Mucosa of gallbladder (tissue), 1 donor: ENCODE data around the gene NR3C2. TPM values are rescaled to one million over a fixed set of nuclear protein-coding genes. Genes with fewer than 3 reads are reported as not detected.
"Not testable (repeated sequence)": the region's sequence is repeated elsewhere in the genome, so short reads cannot be mapped to it uniquely, and the experiment has no call there.

ENCODE experiments used
- DNase-seq: peaks from one replicate; pipeline ENCODE4 v3.0.0-alpha.2; 2020; ENCODE audit warnings: low spot score
- total RNA-seq: library from RNA; stranded (reverse); gene quantifications from one replicate; pipeline ENCODE4 v1.2.1, GENCODE V29; 2021
- donor health status: DM: no; HTN: no; CAD: no.

NR3C2 gene
- total RNA-seq, 1 donor from 2014 or later, result 29.4 TPM

- DNase-seq, result no peak
Observed at GRCh38 chr4:148170408-148171365, 271.5 kb downstream of the NR3C2 start.

- DNase-seq, result no peak
Observed at GRCh38 chr4:148166132-148166591, 276.1 kb downstream of the NR3C2 start.

- no peak for DNase-seq
Observed at GRCh38 chr4:148164557-148164956, 277.7 kb downstream of the NR3C2 start.

- no peak for DNase-seq
Observed at GRCh38 chr4:148162991-148163390, 279.2 kb downstream of the NR3C2 start.

GRCh38 chr4:148162519-148162918, 279.7 kb downstream of the NR3C2 start:
- no peak for DNase-seq

- DNase-seq, result no peak
Observed at GRCh38 chr4:148161601-148162000, 280.6 kb downstream of the NR3C2 start.

GRCh38 chr4:148159793-148160192, 282.4 kb downstream of the NR3C2 start:
- DNase-seq, result no peak

GRCh38 chr4:148154769-148155168, 287.4 kb downstream of the NR3C2 start:
- DNase-seq, result no peak

GRCh38 chr4:148152868-148153625, 289.2 kb downstream of the NR3C2 start:
- DNase-seq, result no peak

GRCh38 chr4:148151806-148152205, 290.4 kb downstream of the NR3C2 start:
- DNase-seq, result no peak

- DNase-seq, result no peak
Observed at GRCh38 chr4:148145475-148145874, 296.7 kb downstream of the NR3C2 start.

- no peak for DNase-seq
Observed at GRCh38 chr4:148143174-148143573, 299.0 kb downstream of the NR3C2 start.

GRCh38 chr4:148141501-148141900, 300.7 kb downstream of the NR3C2 start:
- no peak for DNase-seq

- no peak for DNase-seq
Observed at GRCh38 chr4:148126825-148127224, 315.4 kb downstream of the NR3C2 start.

GRCh38 chr4:148124512-148124911, 317.7 kb downstream of the NR3C2 start:
- no peak for DNase-seq

- not testable (repeated sequence) for DNase-seq
Observed at GRCh38 chr4:148123161-148123560, 319.1 kb downstream of the NR3C2 start.

GRCh38 chr4:148120216-148120615, 322.0 kb downstream of the NR3C2 start:
- no peak for DNase-seq

GRCh38 chr4:148118633-148119032, 323.6 kb downstream of the NR3C2 start:
- DNase-seq, result no peak

GRCh38 chr4:148118179-148118578, 324.0 kb downstream of the NR3C2 start:
- DNase-seq, result no peak

GRCh38 chr4:148116969-148117368, 325.2 kb downstream of the NR3C2 start:
- DNase-seq, result no peak

- DNase-seq, result no peak
Observed at GRCh38 chr4:148116264-148116663, 325.9 kb downstream of the NR3C2 start.

- DNase-seq, result no peak
Observed at GRCh38 chr4:148114436-148114835, 327.8 kb downstream of the NR3C2 start.
